KMS-11 (cell line): ENCODE results near the gene FRAS1.

ENCODE experiments used
- H2AFZ ChIP-seq: fragments of 200-600 bp; sonication (generic); 2 replicates; pipeline ENCODE4 v1.6.1; 2016; ENCODE audit warnings: antibody characterized with exemption, mixed run types, low read depth
- H3K27ac ChIP-seq: fragments of 200-600 bp; sonication (generic); 2 replicates; pipeline ENCODE4 v1.6.1; 2016; ENCODE audit warnings: mild to moderate bottlenecking, mixed run types
- H3K27me3 ChIP-seq: fragments of 200-600 bp; sonication (generic); 2 replicates; pipeline ENCODE4 v1.6.1; 2017; ENCODE audit warnings: mild to moderate bottlenecking, low read depth, mixed run types, moderate library complexity; ENCODE audit not compliant: insufficient read depth
- H3K36me3 ChIP-seq: fragments of 200-600 bp; sonication (generic); 2 replicates; pipeline ENCODE4 v1.6.1; 2017; ENCODE audit warnings: mild to moderate bottlenecking, mixed run types; ENCODE audit not compliant: insufficient read depth
- H3K4me1 ChIP-seq: fragments of 200-600 bp; sonication (generic); 2 replicates; pipeline ENCODE4 v1.6.1; 2016; ENCODE audit warnings: mild to moderate bottlenecking, low read depth, mixed run types; ENCODE audit not compliant: poor library complexity, severe bottlenecking
- H3K4me2 ChIP-seq: fragments of 200-600 bp; sonication (generic); 2 replicates; pipeline ENCODE4 v1.7.0; 2016; ENCODE audit warnings: mild to moderate bottlenecking, mixed run types
- H3K4me3 ChIP-seq: fragments of 200-600 bp; sonication (generic); IDR thresholded peaks from 2 replicates; pipeline ENCODE4 v1.6.1; 2017; ENCODE audit warnings: low read depth, low read length, mixed read lengths; ENCODE audit not compliant: insufficient read depth
- H3K79me2 ChIP-seq: fragments of 200-600 bp; sonication (generic); 2 replicates; pipeline ENCODE4 v1.6.1; 2016; ENCODE audit warnings: low read depth, mixed run types; ENCODE audit not compliant: insufficient read depth
- H3K9ac ChIP-seq: fragments of 200-600 bp; sonication (generic); 2 replicates; pipeline ENCODE4 v1.6.1; 2016; ENCODE audit warnings: mild to moderate bottlenecking, mixed run types
- H4K20me1 ChIP-seq: fragments of 200-600 bp; sonication (generic); 2 replicates; pipeline ENCODE4 v1.6.1; 2016; ENCODE audit warnings: mild to moderate bottlenecking, mixed run types; ENCODE audit not compliant: insufficient read depth
- CTCF ChIP-seq: fragments of 200-600 bp; sonication (generic); conservative IDR thresholded peaks from 2 replicates; pipeline ENCODE4 v1.6.1; 2017; ENCODE audit warnings: low read depth, mild to moderate bottlenecking, antibody characterized with exemption, low read length, moderate library complexity, mixed read lengths

The FRAS1 gene

GRCh38 chr4:78439328-78439727, 382.2 kb downstream of the FRAS1 start:
- H4K20me1 ChIP-seq: no peaks in the 10 kb centered on the region
- no peaks in the 10 kb centered on the region for H3K36me3 ChIP-seq
- no peak for TF ChIP-seq CTCF
- no peak overlapping the region for H3K4me3 ChIP-seq
- no peaks in the 10 kb centered on the region for H3K79me2 ChIP-seq
- no peak overlapping the region for H3K4me2 ChIP-seq
- H3K4me1 ChIP-seq: no peaks in the 10 kb centered on the region
- H3K27ac ChIP-seq: no peak overlapping the region
- H2AFZ ChIP-seq: no peak overlapping the region
- no peaks in the 10 kb centered on the region for H3K27me3 ChIP-seq
- H3K9ac ChIP-seq: no peak overlapping the region

GRCh38 chr4:78441756-78442155, 384.6 kb downstream of the FRAS1 start:
- Histone ChIP-seq H3K4me3 (no peak overlapping the region), H3K27ac (no peak overlapping the region), H4K20me1 (no peaks in the 10 kb centered on the region), H2AFZ (no peak overlapping the region), H3K4me2 (no peak overlapping the region), H3K36me3 (no peaks in the 10 kb centered on the region), H3K4me1 (no peaks in the 10 kb centered on the region), H3K9ac (no peak overlapping the region), H3K27me3 (no peaks in the 10 kb centered on the region), H3K79me2 (no peaks in the 10 kb centered on the region)
- no peak for TF ChIP-seq CTCF

GRCh38 chr4:78446619-78447018, 389.5 kb downstream of the FRAS1 start:
- Histone ChIP-seq H2AFZ (no peak overlapping the region), H3K4me2 (no peak overlapping the region), H3K27ac (no peak overlapping the region), H3K4me1 (no peaks in the 10 kb centered on the region), H3K4me3 (no peak overlapping the region), H3K36me3 (no peaks in the 10 kb centered on the region), H4K20me1 (no peaks in the 10 kb centered on the region), H3K27me3 (no peaks in the 10 kb centered on the region), H3K9ac (no peak overlapping the region), H3K79me2 (no peaks in the 10 kb centered on the region)
- TF ChIP-seq CTCF: no peak

- H3K9ac ChIP-seq: no peak overlapping the region
- H3K36me3 ChIP-seq: no peaks in the 10 kb centered on the region
- H3K79me2 ChIP-seq: no peaks in the 10 kb centered on the region
- H3K4me1 ChIP-seq: no peaks in the 10 kb centered on the region
- H3K4me3 ChIP-seq: no peak overlapping the region
- TF ChIP-seq CTCF: no peak
- no peak overlapping the region for H3K4me2 ChIP-seq
- H3K27me3 ChIP-seq: no peaks in the 10 kb centered on the region
- no peak overlapping the region for H3K27ac ChIP-seq
- H4K20me1 ChIP-seq: no peaks in the 10 kb centered on the region
- no peak overlapping the region for H2AFZ ChIP-seq
Measured at GRCh38 chr4:78451407-78451806, 394.3 kb downstream of the FRAS1 start.

- H3K4me1 ChIP-seq: no peaks in the 10 kb centered on the region
- no peaks in the 10 kb centered on the region for H3K36me3 ChIP-seq
- H3K79me2 ChIP-seq: no peaks in the 10 kb centered on the region
- H2AFZ ChIP-seq: no peak overlapping the region
- H3K27me3 ChIP-seq: no peaks in the 10 kb centered on the region
- TF ChIP-seq CTCF: no peak
- no peak overlapping the region for H3K9ac ChIP-seq
- H4K20me1 ChIP-seq: no peaks in the 10 kb centered on the region
- no peak overlapping the region for H3K4me2 ChIP-seq
- H3K4me3 ChIP-seq: no peak overlapping the region
- no peak overlapping the region for H3K27ac ChIP-seq
Measured at GRCh38 chr4:78454016-78454415, 396.9 kb downstream of the FRAS1 start.
